Measurements from ENCODE around the gene CDK6.

The CDK6 gene

GRCh38 chr7:92560602-92561001, 275.8 kb downstream of the CDK6 start:
- no peak for TF ChIP-seq CTCF (IDR thresholded peaks at IDR 0.05)

- TF ChIP-seq CTCF (IDR thresholded peaks at IDR 0.05) = no peak
Observed at GRCh38 chr7:92557808-92558362, 278.5 kb downstream of the CDK6 start.

- no peak for TF ChIP-seq CTCF (IDR thresholded peaks at IDR 0.05)
Observed at GRCh38 chr7:92557249-92557648, 279.1 kb downstream of the CDK6 start.

Data from LNCAP (cell line).